A549 treated with CORT108297 at 1 μM for 4 hours (cell line): ENCODE data around the gene SPIB. TPM values are rescaled to one million over a fixed set of nuclear protein-coding genes. Genes with fewer than 3 reads are reported as not detected.

Source experiments
- total RNA-seq: library from RNA; stranded (reverse); fragments of 200-300 nt; extraction: Qiagen RNA extraction; gene quantifications from 5 replicates; pipeline ENCODE4 v1.2.3, GENCODE V29; 2022

SPIB gene
- 0.26 to 0.52 TPM (median 0.34 TPM) in 4 of 5 replicates, not detected in the other for total RNA-seq

GRCh38 chr19:50418176-50419021 is at the start of gene SPIB:
TSS of gene SPIB (plus strand) at chr19:50418938. CDS start at chr19:50418963, 25 bp downstream.

GRCh38 chr19:50376166-50377050 is 42.3 kb upstream of the SPIB start, which contains the start of gene NR1H2:
TSS of gene NR1H2 (plus strand) at chr19:50376457. CDS start at chr19:50377606, 1,149 bp downstream.

GRCh38 chr19:50383852-50384684 is 34.7 kb upstream of the SPIB start, which contains the start of gene POLD1:
TSS of gene POLD1 (plus strand) at chr19:50384347. CDS start at chr19:50398852, 14,505 bp downstream.

GRCh38 chr19:50432221-50433028 is 13.7 kb downstream of the SPIB start, which contains the start of gene MYBPC2:
TSS of gene MYBPC2 (plus strand) at chr19:50432892. CDS start at chr19:50432954, 62 bp downstream.

GRCh38 chr19:50476224-50476906 is 57.6 kb downstream of the SPIB start, which contains the start of the genes EMC10 and GARIN5A:
TSS of gene EMC10 (plus strand) at chr19:50476507. CDS start at chr19:50476545, 38 bp downstream.
TSS of gene GARIN5A (minus strand) at chr19:50476848. CDS start at chr19:50476388, 460 bp downstream.

Other genes starting within 250 kb of the SPIB start
- gene MYH14, start 215.3 kb upstream of the SPIB start, total RNA-seq = 4.4 to 6.8 TPM (median 5.8 TPM) in 5 replicates
- gene KCNC3, start 89.6 kb upstream of the SPIB start, total RNA-seq = 0.87 to 1.6 TPM (median 1.4 TPM) in 5 replicates
- 1.2 to 1.6 TPM (median 1.3 TPM) in 5 replicates for gene NAPSA, start 53.3 kb upstream of the SPIB start, total RNA-seq
- gene NR1H2, start 42.5 kb upstream of the SPIB start, total RNA-seq = 62.4 to 88.3 TPM (median 85.4 TPM) in 5 replicates
- gene POLD1, start 34.6 kb upstream of the SPIB start, total RNA-seq = 42.6 to 93.8 TPM (median 81.2 TPM) in 5 replicates
- 0.02 TPM in 2 of 5 replicates, not detected in the others for gene MYBPC2, start 14.0 kb downstream of the SPIB start, total RNA-seq
- gene EMC10, start 57.6 kb downstream of the SPIB start, total RNA-seq = 109 to 164 TPM (median 160 TPM) in 5 replicates
- 1.8 to 2.4 TPM (median 2.0 TPM) in 5 replicates for gene GARIN5A, start 57.9 kb downstream of the SPIB start, total RNA-seq
- 52.7 to 92.9 TPM (median 89.0 TPM) in 5 replicates for gene JOSD2, start 92.3 kb downstream of the SPIB start, total RNA-seq
- not detected in 5 replicates for gene ASPDH, start 95.0 kb downstream of the SPIB start, total RNA-seq
- 0.37 to 0.93 TPM (median 0.67 TPM) in 5 replicates for gene LRRC4B, start 149.5 kb downstream of the SPIB start, total RNA-seq
- gene SYT3, start 220.9 kb downstream of the SPIB start, total RNA-seq = 0.37 to 0.63 TPM (median 0.47 TPM) in 5 replicates
- 3.4 to 12.3 TPM (median 11.5 TPM) in 5 replicates for gene C19orf81, start 230.5 kb downstream of the SPIB start, total RNA-seq